HL-60 (cell line): ENCODE measurements around the gene SPRTN.

Source experiments
- DNase-seq, 2 experiments: peaks; one replicate each; pipeline ENCODE4 v3.0.0-alpha.2; 2010 to 2020; ENCODE audit warnings: low read depth in 1 of 2, low spot score in 1 of 2
- H3K27ac ChIP-seq: fragments of 250-450 bp; sonication (Bioruptor Pico); replicated peaks from 2 replicates; pipeline ENCODE4 v1.5.1; 2020; ENCODE audit warnings: mild to moderate bottlenecking, moderate library complexity
- H3K27me3 ChIP-seq: fragments of 250-450 bp; sonication (Bioruptor Pico); 2 replicates; pipeline ENCODE4 v1.5.1; 2021; ENCODE audit warnings: mild to moderate bottlenecking, moderate library complexity; ENCODE audit not compliant: insufficient read depth, poor library complexity, severe bottlenecking
- H3K4me3 ChIP-seq: replicated peaks from 2 replicates; pipeline ENCODE4 v1.5.1; 2011; ENCODE audit warnings: mild to moderate bottlenecking, control low read depth, low read length; ENCODE audit not compliant: insufficient read depth
- CTCF ChIP-seq: IDR thresholded peaks from one replicate; pipeline ENCODE4 v1.5.1; 2011; ENCODE audit warnings: low read length, control low read depth, inconsistent platforms; ENCODE audit not compliant: insufficient read depth
- GABPA ChIP-seq: IDR thresholded peaks from 2 replicates; pipeline ENCODE4 v1.6.1; 2012; ENCODE audit warnings: low read depth
- POLR2AphosphoS5 ChIP-seq: IDR thresholded peaks from 2 replicates; pipeline ENCODE4 v1.6.1; 2012; ENCODE audit warnings: low read depth
- REST ChIP-seq: IDR thresholded peaks from 2 replicates; pipeline ENCODE4 v1.6.1; 2012; ENCODE audit warnings: low read depth; ENCODE audit not compliant: insufficient replicate concordance
- SPI1 ChIP-seq: IDR thresholded peaks from 2 replicates; pipeline ENCODE4 v1.6.1; 2012; ENCODE audit warnings: low read depth, mild to moderate bottlenecking, borderline replicate concordance

Gene SPRTN

GRCh38 chr1:231386466-231386865 is 48.4 kb downstream of the SPRTN start:
- Histone ChIP-seq H3K4me3 (no peak overlapping the region), H3K27me3 (no peaks in the 10 kb centered on the region), H3K27ac (no peak overlapping the region)
- TF ChIP-seq POLR2AphosphoS5 (no peak), GABPA (no peak), REST (no peak), CTCF (no peak), SPI1 (no peak)
- DNase-seq, result no peak

- H3K27ac ChIP-seq, result no peak overlapping the region
- H3K4me3 ChIP-seq, result no peak overlapping the region
- TF ChIP-seq GABPA (no peak), SPI1 (no peak), REST (no peak), CTCF (no peak), POLR2AphosphoS5 (no peak)
- no peaks in the 10 kb centered on the region for H3K27me3 ChIP-seq
- no peak for DNase-seq
These were observed 49.9 kb downstream of the SPRTN start for GRCh38 chr1:231387770-231388669.

- Histone ChIP-seq H3K27ac (no peak overlapping the region), H3K27me3 (no peaks in the 10 kb centered on the region), H3K4me3 (no peak overlapping the region)
- TF ChIP-seq SPI1, result no peak
- TF ChIP-seq POLR2AphosphoS5, result no peak
- no peak for TF ChIP-seq CTCF
- TF ChIP-seq REST, result no peak
- TF ChIP-seq GABPA, result no peak
- no peak for DNase-seq
These were observed 52.0 kb downstream of the SPRTN start for GRCh38 chr1:231390071-231390470.
